ENCODE data around the gene ARPC5L. TPM values are rescaled to one million over a fixed set of nuclear protein-coding genes. Genes with fewer than 3 reads are reported as not detected.
A peak's percentile ranks its signal among the peaks of the same experiment; 100 is the strongest.

The ARPC5L gene
- total and polyA plus RNA-seq, 3 donors from 2014 or later, result 64.7 to 111 (median 75.4) TPM

DNA sequence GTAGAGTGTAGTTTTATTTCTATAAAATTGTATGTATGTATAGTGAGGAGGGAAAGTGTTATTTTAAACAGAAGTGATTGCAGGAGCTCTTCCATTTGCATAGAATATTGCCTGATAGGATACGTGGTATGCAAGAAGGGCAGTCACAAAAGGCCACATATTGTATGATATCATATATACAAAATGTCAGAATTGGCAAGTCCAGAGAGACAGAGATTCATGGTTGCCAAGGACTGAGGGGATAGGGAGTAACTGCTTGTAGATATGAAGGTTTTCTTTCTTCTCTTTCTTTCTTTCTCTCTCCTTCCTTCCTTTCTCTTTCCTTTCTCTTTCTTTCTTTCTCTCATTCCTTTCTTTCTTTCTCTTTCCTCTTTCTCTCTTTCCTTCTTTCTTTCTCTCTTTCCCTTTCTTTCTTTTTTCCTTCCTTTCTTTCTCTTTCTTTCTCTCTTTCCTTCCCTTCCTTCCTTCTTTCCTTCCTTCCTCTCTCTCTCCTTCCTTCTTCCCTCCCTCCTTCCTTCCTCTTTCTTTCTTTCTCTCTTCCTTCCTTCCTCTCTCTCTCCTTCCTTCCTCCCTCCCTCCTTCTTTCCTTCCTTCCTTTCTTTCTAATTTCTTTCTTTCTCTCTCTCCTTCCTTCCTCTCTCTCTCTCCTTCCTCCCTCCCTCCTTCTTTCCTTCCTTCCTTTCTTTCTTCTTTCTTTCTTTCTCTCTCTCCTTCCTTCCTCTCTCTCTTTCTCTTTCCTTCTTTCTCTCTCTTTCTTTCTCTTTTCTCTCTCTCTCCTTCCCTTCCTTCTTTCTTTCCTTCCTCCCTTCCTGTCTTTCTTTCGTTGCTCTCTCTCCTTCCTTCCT is 33.2 kb upstream of the ARPC5L start:
- intact Hi-C loops (cut with DNase I; ENCODE audit: low total_unique reads), result no loop called here
- Histone ChIP-seq H3K4me1 (peaks cover 17% of the 10 kb centered on the region), H3K36me3 (ENCODE audit: low read depth, missing control alignments) (no peaks in the 10 kb centered on the region), H3K27me3 (no peaks in the 10 kb centered on the region), H3K9me3 (no peaks in the 10 kb centered on the region), H3K27ac (no peak overlapping the region), H3K4me3 (no peak overlapping the region)
- WGBS, 2 donors, result 49 to 63% methylated on average over 2 of the region's 2 CpGs
- TF ChIP-seq CTCF (IDR thresholded peaks at IDR 0.05), result no peak
- no peak for TF ChIP-seq POLR2A (IDR thresholded peaks at IDR 0.05)
- no peak for DNase-seq

- intact Hi-C loops (cut with DNase I; ENCODE audit: low total_unique reads), result no loop called here
- WGBS, 2 donors, result 59 to 66% methylated on average over 5 of the region's 5 CpGs
- DNase-seq, result no peak
- Histone ChIP-seq H3K27ac (no peak overlapping the region), H3K4me1 (peaks cover 17% of the 10 kb centered on the region), H3K9me3 (no peaks in the 10 kb centered on the region), H3K4me3 (no peak overlapping the region), H3K36me3 (ENCODE audit: low read depth, missing control alignments) (no peaks in the 10 kb centered on the region), H3K27me3 (no peaks in the 10 kb centered on the region)
- TF ChIP-seq POLR2A (IDR thresholded peaks at IDR 0.05) (no peak), CTCF (IDR thresholded peaks at IDR 0.05) (no peak)
Measured at GRCh38 chr9:124829334-124829669, 32.6 kb upstream of the ARPC5L start.

GRCh38 chr9:124830593-124830992 is 31.3 kb upstream of the ARPC5L start:
- Histone ChIP-seq H3K27ac (no peak overlapping the region), H3K9me3 (no peaks in the 10 kb centered on the region), H3K4me3 (no peak overlapping the region), H3K27me3 (no peaks in the 10 kb centered on the region), H3K36me3 (ENCODE audit: low read depth, missing control alignments) (no peaks in the 10 kb centered on the region), H3K4me1 (peaks cover 27% of the 10 kb centered on the region)
- no peak for DNase-seq
- TF ChIP-seq POLR2A (IDR thresholded peaks at IDR 0.05) (no peak), CTCF (IDR thresholded peaks at IDR 0.05) (no peak)
- WGBS, 2 donors, result 67 to 71% methylated on average over 4 of the region's 4 CpGs
- intact Hi-C loops (cut with DNase I; ENCODE audit: low total_unique reads), result no loop called here

- intact Hi-C loops (cut with DNase I; ENCODE audit: low total_unique reads), result no loop called here
- Histone ChIP-seq H3K27ac (no peak overlapping the region), H3K27me3 (no peaks in the 10 kb centered on the region), H3K36me3 (ENCODE audit: low read depth, missing control alignments) (no peaks in the 10 kb centered on the region), H3K9me3 (no peaks in the 10 kb centered on the region), H3K4me1 (peaks cover 27% of the 10 kb centered on the region), H3K4me3 (no peak overlapping the region)
- no peak for TF ChIP-seq CTCF (IDR thresholded peaks at IDR 0.05)
- TF ChIP-seq POLR2A (IDR thresholded peaks at IDR 0.05), result no peak
- DNase-seq, result peak; percentile 74
- WGBS, 2 donors, result 52 to 70% methylated on average over 9 of the region's 9 CpGs
Measured at GRCh38 chr9:124831642-124832364, 30.1 kb upstream of the ARPC5L start.

All from testis (tissue), 3 donors.